PC-9 (cell line): ENCODE measurements around the gene BBS9.

Experiments used
- EZH2 ChIP-seq: fragments of 200-600 bp; sonication (generic); IDR thresholded peaks from 2 replicates; pipeline ENCODE4 v1.8.0; 2017; ENCODE audit warnings: antibody characterized with exemption, low read depth
- TF ChIP-seq, protein P1 (sequence below): fragments of 200-600 bp; sonication (generic); conservative IDR thresholded peaks from 2 replicates; pipeline ENCODE4 v1.6.1; 2017; ENCODE audit warnings: mixed run types, antibody characterized with exemption, mild to moderate bottlenecking, moderate library complexity

DNA sequence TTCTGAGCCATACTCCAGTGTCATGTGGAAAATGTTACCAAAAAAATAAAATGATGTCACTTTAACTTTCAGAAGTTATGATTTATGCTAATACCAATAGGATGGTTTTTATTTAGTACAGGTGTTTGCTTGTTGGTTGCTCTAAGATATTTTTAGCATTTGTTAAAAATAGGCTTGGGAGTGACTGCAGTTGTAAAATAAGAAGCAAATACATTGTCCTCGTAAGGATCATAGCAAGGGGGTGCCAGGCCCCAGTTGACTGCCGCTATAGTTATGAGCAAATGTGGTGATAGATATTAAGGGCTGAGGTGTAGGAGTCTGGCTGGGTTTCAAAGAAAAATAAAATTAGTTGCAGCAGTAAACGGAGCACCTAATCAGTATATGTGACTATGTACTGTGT is 421.6 kb downstream of the BBS9 start:
- TF ChIP-seq, protein P1, sequence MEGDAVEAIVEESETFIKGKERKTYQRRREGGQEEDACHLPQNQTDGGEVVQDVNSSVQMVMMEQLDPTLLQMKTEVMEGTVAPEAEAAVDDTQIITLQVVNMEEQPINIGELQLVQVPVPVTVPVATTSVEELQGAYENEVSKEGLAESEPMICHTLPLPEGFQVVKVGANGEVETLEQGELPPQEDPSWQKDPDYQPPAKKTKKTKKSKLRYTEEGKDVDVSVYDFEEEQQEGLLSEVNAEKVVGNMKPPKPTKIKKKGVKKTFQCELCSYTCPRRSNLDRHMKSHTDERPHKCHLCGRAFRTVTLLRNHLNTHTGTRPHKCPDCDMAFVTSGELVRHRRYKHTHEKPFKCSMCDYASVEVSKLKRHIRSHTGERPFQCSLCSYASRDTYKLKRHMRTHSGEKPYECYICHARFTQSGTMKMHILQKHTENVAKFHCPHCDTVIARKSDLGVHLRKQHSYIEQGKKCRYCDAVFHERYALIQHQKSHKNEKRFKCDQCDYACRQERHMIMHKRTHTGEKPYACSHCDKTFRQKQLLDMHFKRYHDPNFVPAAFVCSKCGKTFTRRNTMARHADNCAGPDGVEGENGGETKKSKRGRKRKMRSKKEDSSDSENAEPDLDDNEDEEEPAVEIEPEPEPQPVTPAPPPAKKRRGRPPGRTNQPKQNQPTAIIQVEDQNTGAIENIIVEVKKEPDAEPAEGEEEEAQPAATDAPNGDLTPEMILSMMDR, result no peak
- TF ChIP-seq EZH2, result no peak
